ENCODE data around the gene KLHL40.

Gene KLHL40

GRCh38 chr3:42656680-42657610 is 28.4 kb upstream of the KLHL40 start:
- DNase-seq, result no peak

GRCh38 chr3:42657675-42658074 is 27.7 kb upstream of the KLHL40 start:
- no peak for DNase-seq

GRCh38 chr3:42658091-42658770 is 27.1 kb upstream of the KLHL40 start:
- no peak for DNase-seq

- no peak for DNase-seq
These were observed 26.5 kb upstream of the KLHL40 start for GRCh38 chr3:42658771-42659390.

- DNase-seq, result no peak
These were observed 25.7 kb upstream of the KLHL40 start for GRCh38 chr3:42659451-42660130.

GRCh38 chr3:42660131-42660715 is 25.1 kb upstream of the KLHL40 start:
- DNase-seq, result no peak

GRCh38 chr3:42660898-42661297 is 24.4 kb upstream of the KLHL40 start:
- DNase-seq, result no peak

- DNase-seq, result no peak
These were observed 23.7 kb upstream of the KLHL40 start for GRCh38 chr3:42661593-42662022.

GRCh38 chr3:42662037-42662812 is 23.1 kb upstream of the KLHL40 start:
- DNase-seq, result no peak

GRCh38 chr3:42662813-42663535 is 22.4 kb upstream of the KLHL40 start:
- DNase-seq, result no peak

- DNase-seq, result no peak
These were observed 21.5 kb upstream of the KLHL40 start for GRCh38 chr3:42663581-42664437.

GRCh38 chr3:42664438-42664803 is 20.9 kb upstream of the KLHL40 start:
- DNase-seq, result no peak

GRCh38 chr3:42665050-42665878 is 20.1 kb upstream of the KLHL40 start:
- DNase-seq, result no peak

- DNase-seq, result no peak
These were observed 19.3 kb upstream of the KLHL40 start for GRCh38 chr3:42666022-42666421.

GRCh38 chr3:42666577-42666998 is 18.7 kb upstream of the KLHL40 start:
- no peak for DNase-seq

- DNase-seq, result no peak
These were observed 18.2 kb upstream of the KLHL40 start for GRCh38 chr3:42667096-42667522.

GRCh38 chr3:42667523-42668412 is 17.6 kb upstream of the KLHL40 start:
- DNase-seq, result no peak

GRCh38 chr3:42668413-42668760 is 16.9 kb upstream of the KLHL40 start:
- no peak for DNase-seq

Measured in right kidney (tissue), 1 donor.